OCI-M2 (cell line): ENCODE measurements around the gene PELI1.
"Not testable (repeated sequence)": the region's sequence is repeated elsewhere in the genome, so short reads cannot be mapped to it uniquely, and the experiment has no call there.

Experiments used
- DNase-seq: peaks from one replicate; lab custom pipeline; 2025; ENCODE audit not compliant: unreplicated experiment; lab: John Stamatoyannopoulos, UW

The PELI1 gene

GRCh38 chr2:64090264-64090663, 54.0 kb downstream of the PELI1 start:
- DNase-seq = no peak

GRCh38 chr2:64086347-64087082, 57.7 kb downstream of the PELI1 start:
- DNase-seq = no peak

- no peak for DNase-seq
These were observed 58.3 kb downstream of the PELI1 start for GRCh38 chr2:64085936-64086335.

GRCh38 chr2:64081046-64081445, 63.2 kb downstream of the PELI1 start:
- DNase-seq = no peak

GRCh38 chr2:64080179-64080578, 64.0 kb downstream of the PELI1 start:
- DNase-seq = no peak

GRCh38 chr2:64079688-64080087, 64.5 kb downstream of the PELI1 start:
- DNase-seq = not testable (repeated sequence)

- not testable (repeated sequence) for DNase-seq
These were observed 67.4 kb downstream of the PELI1 start for GRCh38 chr2:64076828-64077227.

- not testable (repeated sequence) for DNase-seq
These were observed 69.6 kb downstream of the PELI1 start for GRCh38 chr2:64074616-64075015.

GRCh38 chr2:64067326-64067725, 76.9 kb downstream of the PELI1 start:
- no peak for DNase-seq

GRCh38 chr2:64065516-64065915, 78.7 kb downstream of the PELI1 start:
- no peak for DNase-seq

- DNase-seq = no peak
These were observed 80.3 kb downstream of the PELI1 start for GRCh38 chr2:64063924-64064331.

GRCh38 chr2:64063454-64063853, 80.8 kb downstream of the PELI1 start:
- no peak for DNase-seq

- no peak for DNase-seq
These were observed 81.4 kb downstream of the PELI1 start for GRCh38 chr2:64062840-64063239.

- no peak for DNase-seq
These were observed 85.0 kb downstream of the PELI1 start for GRCh38 chr2:64059270-64059669.

GRCh38 chr2:64056021-64056420, 88.2 kb downstream of the PELI1 start:
- DNase-seq = no peak

GRCh38 chr2:64054161-64054915, 89.9 kb downstream of the PELI1 start:
- DNase-seq = no peak

- DNase-seq = no peak
These were observed 91.6 kb downstream of the PELI1 start for GRCh38 chr2:64052463-64053241.

- DNase-seq = no peak
These were observed 94.5 kb downstream of the PELI1 start for GRCh38 chr2:64049633-64050220.

GRCh38 chr2:64045938-64046337, 98.3 kb downstream of the PELI1 start:
- no peak for DNase-seq
